HL-60/S4 (cell line): ENCODE results near the gene SMG5.
"Not testable (repeated sequence)": the region's sequence is repeated elsewhere in the genome, so short reads cannot be mapped to it uniquely, and the experiment has no call there.

ENCODE experiments used
- in situ Hi-C: fragments of 300-500 bp; cut with MboI; formaldehyde crosslinking; loops from 2 replicates; pipeline ENCODE4 v1.14.3; 2022; ENCODE audit warnings: low sequenced_read_pairs

SMG5 gene

GRCh38 chr1:156282479-156283222 is at the start of gene SMG5:
Gene SMG5 (minus strand): TSS chr1:156282825. CDS start chr1:156282680, 145 bp downstream.
- in situ Hi-C loops = no loop called here

- in situ Hi-C loops = not testable (repeated sequence)
Observed at GRCh38 chr1:156323179-156323578, 40.6 kb upstream of the SMG5 start.

GRCh38 chr1:156320560-156320959 is 37.9 kb upstream of the SMG5 start:
- in situ Hi-C loops = no loop called here

- in situ Hi-C loops = no loop called here
Observed at GRCh38 chr1:156319664-156320063, 37.0 kb upstream of the SMG5 start.

- in situ Hi-C loops = no loop called here
Observed at GRCh38 chr1:156316909-156317308, 34.3 kb upstream of the SMG5 start.

GRCh38 chr1:156310962-156311361 is 28.3 kb upstream of the SMG5 start:
- in situ Hi-C loops = no loop called here

GRCh38 chr1:156308078-156308477 is 25.5 kb upstream of the SMG5 start:
- in situ Hi-C loops = no loop called here

GRCh38 chr1:156305215-156305614 is 22.6 kb upstream of the SMG5 start:
- in situ Hi-C loops = no loop called here

- in situ Hi-C loops = no loop called here
Observed at GRCh38 chr1:156303241-156303640, 20.6 kb upstream of the SMG5 start.

- in situ Hi-C loops = no loop called here
Observed at GRCh38 chr1:156298852-156299357, 16.3 kb upstream of the SMG5 start, which contains the start of gene VHLL. Gene VHLL (minus strand): TSS chr1:156299307. CDS start chr1:156299189, 118 bp downstream.

- in situ Hi-C loops = no loop called here
Observed at GRCh38 chr1:156295391-156295947, 12.8 kb upstream of the SMG5 start, which contains the start of gene GLMP. Gene GLMP (minus strand): TSS chr1:156295679. CDS start chr1:156295645, 34 bp downstream.

GRCh38 chr1:156293895-156294294 is 11.3 kb upstream of the SMG5 start:
- in situ Hi-C loops = no loop called here

- in situ Hi-C loops = no loop called here
Observed at GRCh38 chr1:156293098-156293434, 10.4 kb upstream of the SMG5 start.

GRCh38 chr1:156291226-156292061 is 8.8 kb upstream of the SMG5 start:
- in situ Hi-C loops = no loop called here

- in situ Hi-C loops = no loop called here
Observed at GRCh38 chr1:156289857-156290256, 7.2 kb upstream of the SMG5 start.

- in situ Hi-C loops = no loop called here
Observed at GRCh38 chr1:156286061-156286460, 3.4 kb upstream of the SMG5 start.

- in situ Hi-C loops = no loop called here
Observed at GRCh38 chr1:156285437-156285836, 2.8 kb upstream of the SMG5 start.

- in situ Hi-C loops = no loop called here
Observed at GRCh38 chr1:156284757-156285156, 2.1 kb upstream of the SMG5 start.

- in situ Hi-C loops = no loop called here
Observed at GRCh38 chr1:156284112-156284511, 1.5 kb upstream of the SMG5 start, which contains the start of gene TMEM79. Gene TMEM79 (plus strand): TSS chr1:156284325. CDS start chr1:156285227, 902 bp downstream.

- in situ Hi-C loops = no loop called here
Observed at GRCh38 chr1:156283521-156283920, 896 bp upstream of the SMG5 start.
